ENCODE results near the gene WDR89.

WDR89 gene

GRCh38 chr14:63641473-63642228, at the start of gene WDR89:
Gene WDR89, minus strand, starts transcription at chr14:63641871. Its CDS starts 41,929 bp downstream, at chr14:63599942.
- peaks cover 4% of the 10 kb centered on the region for H3K9me3 Mint-ChIP-seq
- H3K27me3 Mint-ChIP-seq: no peaks in the 10 kb centered on the region
- H3K36me3 Mint-ChIP-seq (ENCODE audit: low read depth): peaks cover 44% of the 10 kb centered on the region

GRCh38 chr14:63689132-63689531, 47.5 kb upstream of the WDR89 start:
- no peaks in the 10 kb centered on the region for H3K27me3 Mint-ChIP-seq
- peaks cover 25% of the 10 kb centered on the region for H3K36me3 Mint-ChIP-seq (ENCODE audit: low read depth)
- H3K4me1 Mint-ChIP-seq (ENCODE audit: low read depth): peaks cover 2% of the 10 kb centered on the region
- H3K27ac Mint-ChIP-seq: no peak overlapping the region
- no peaks in the 10 kb centered on the region for H3K9me3 Mint-ChIP-seq
- no peak for DNase-seq
- no peak overlapping the region for H3K4me3 Mint-ChIP-seq

More at GRCh38 chr14:63641473-63642228, at the start of gene WDR89:
- H3K4me1 Mint-ChIP-seq (ENCODE audit: low read depth): peaks cover 43% of the 10 kb centered on the region
- peak within 1 kb of the TSS; percentile 95 for H3K4me3 Mint-ChIP-seq
- peak; percentile 93 for DNase-seq
- peak within 1 kb of the TSS; percentile 96 for H3K27ac Mint-ChIP-seq

GRCh38 chr14:63686926-63687325, 45.3 kb upstream of the WDR89 start:
- Mint-ChIP-seq H3K27me3 (no peaks in the 10 kb centered on the region), H3K36me3 (ENCODE audit: low read depth) (peaks cover 23% of the 10 kb centered on the region), H3K4me3 (no peak overlapping the region), H3K4me1 (ENCODE audit: low read depth) (peaks cover 5% of the 10 kb centered on the region), H3K9me3 (no peaks in the 10 kb centered on the region), H3K27ac (no peak overlapping the region)
- no peak for DNase-seq

GRCh38 chr14:63685401-63685800, 43.7 kb upstream of the WDR89 start:
- Mint-ChIP-seq H3K9me3 (no peaks in the 10 kb centered on the region), H3K4me1 (ENCODE audit: low read depth) (peaks cover 5% of the 10 kb centered on the region), H3K4me3 (no peak overlapping the region), H3K27me3 (no peaks in the 10 kb centered on the region), H3K27ac (no peak overlapping the region), H3K36me3 (ENCODE audit: low read depth) (peaks cover 22% of the 10 kb centered on the region)
- DNase-seq: no peak

GRCh38 chr14:63682727-63683593, 41.3 kb upstream of the WDR89 start:
- Mint-ChIP-seq H3K9me3 (no peaks in the 10 kb centered on the region), H3K4me1 (ENCODE audit: low read depth) (peaks cover 5% of the 10 kb centered on the region), H3K27ac (no peak overlapping the region), H3K36me3 (ENCODE audit: low read depth) (peaks cover 21% of the 10 kb centered on the region), H3K4me3 (no peak overlapping the region), H3K27me3 (no peaks in the 10 kb centered on the region)
- DNase-seq: no peak

- Mint-ChIP-seq H3K9me3 (no peaks in the 10 kb centered on the region), H3K4me3 (no peak overlapping the region), H3K27me3 (no peaks in the 10 kb centered on the region), H3K27ac (no peak overlapping the region), H3K36me3 (ENCODE audit: low read depth) (peaks cover 20% of the 10 kb centered on the region), H3K4me1 (ENCODE audit: low read depth) (no peaks in the 10 kb centered on the region)
- DNase-seq: no peak
Observed at GRCh38 chr14:63678536-63678935, 36.9 kb upstream of the WDR89 start.

- H3K27me3 Mint-ChIP-seq: no peaks in the 10 kb centered on the region
Observed at GRCh38 chr14:63677891-63678379, 36.3 kb upstream of the WDR89 start.

GRCh38 chr14:63676615-63677014, 34.9 kb upstream of the WDR89 start:
- no peaks in the 10 kb centered on the region for H3K4me1 Mint-ChIP-seq (ENCODE audit: low read depth)
- H3K4me3 Mint-ChIP-seq: no peak overlapping the region
- H3K36me3 Mint-ChIP-seq (ENCODE audit: low read depth): peaks cover 19% of the 10 kb centered on the region
- no peaks in the 10 kb centered on the region for H3K9me3 Mint-ChIP-seq
- no peak for DNase-seq
- H3K27me3 Mint-ChIP-seq: no peaks in the 10 kb centered on the region
- H3K27ac Mint-ChIP-seq: no peak overlapping the region

More at GRCh38 chr14:63677891-63678379, 36.3 kb upstream of the WDR89 start:
- H3K36me3 Mint-ChIP-seq (ENCODE audit: low read depth): peaks cover 19% of the 10 kb centered on the region
- DNase-seq: no peak
- no peak overlapping the region for H3K4me3 Mint-ChIP-seq
- no peaks in the 10 kb centered on the region for H3K9me3 Mint-ChIP-seq
- no peak overlapping the region for H3K27ac Mint-ChIP-seq
- H3K4me1 Mint-ChIP-seq (ENCODE audit: low read depth): no peaks in the 10 kb centered on the region

- peaks cover 10% of the 10 kb centered on the region for H3K36me3 Mint-ChIP-seq (ENCODE audit: low read depth)
Observed at GRCh38 chr14:63673886-63674497, 32.3 kb upstream of the WDR89 start.

GRCh38 chr14:63673255-63673654, 31.6 kb upstream of the WDR89 start:
- Mint-ChIP-seq H3K4me3 (no peak overlapping the region), H3K9me3 (no peaks in the 10 kb centered on the region), H3K36me3 (ENCODE audit: low read depth) (peaks cover 10% of the 10 kb centered on the region), H3K27me3 (no peaks in the 10 kb centered on the region), H3K4me1 (ENCODE audit: low read depth) (no peaks in the 10 kb centered on the region), H3K27ac (no peak overlapping the region)
- DNase-seq: no peak

More at GRCh38 chr14:63673886-63674497, 32.3 kb upstream of the WDR89 start:
- no peaks in the 10 kb centered on the region for H3K9me3 Mint-ChIP-seq
- DNase-seq: no peak
- no peak overlapping the region for H3K27ac Mint-ChIP-seq
- H3K4me3 Mint-ChIP-seq: no peak overlapping the region
- H3K27me3 Mint-ChIP-seq: no peaks in the 10 kb centered on the region
- no peaks in the 10 kb centered on the region for H3K4me1 Mint-ChIP-seq (ENCODE audit: low read depth)

GRCh38 chr14:63672417-63673180, 30.9 kb upstream of the WDR89 start:
- no peak for DNase-seq
- no peaks in the 10 kb centered on the region for H3K4me1 Mint-ChIP-seq (ENCODE audit: low read depth)
- no peak overlapping the region for H3K4me3 Mint-ChIP-seq
- no peaks in the 10 kb centered on the region for H3K27me3 Mint-ChIP-seq
- H3K27ac Mint-ChIP-seq: no peak overlapping the region
- no peaks in the 10 kb centered on the region for H3K9me3 Mint-ChIP-seq
- H3K36me3 Mint-ChIP-seq (ENCODE audit: low read depth): peaks cover 6% of the 10 kb centered on the region

- no peaks in the 10 kb centered on the region for H3K4me1 Mint-ChIP-seq (ENCODE audit: low read depth)
- H3K36me3 Mint-ChIP-seq (ENCODE audit: low read depth): peaks cover 4% of the 10 kb centered on the region
- H3K27ac Mint-ChIP-seq: no peak overlapping the region
- no peaks in the 10 kb centered on the region for H3K9me3 Mint-ChIP-seq
- no peak for DNase-seq
- no peaks in the 10 kb centered on the region for H3K27me3 Mint-ChIP-seq
- H3K4me3 Mint-ChIP-seq: no peak overlapping the region
Observed at GRCh38 chr14:63671987-63672386, 30.3 kb upstream of the WDR89 start.

- H3K4me1 Mint-ChIP-seq (ENCODE audit: low read depth): no peaks in the 10 kb centered on the region
- no peak overlapping the region for H3K27ac Mint-ChIP-seq
- H3K36me3 Mint-ChIP-seq (ENCODE audit: low read depth): no peaks in the 10 kb centered on the region
- H3K9me3 Mint-ChIP-seq: no peaks in the 10 kb centered on the region
- no peaks in the 10 kb centered on the region for H3K27me3 Mint-ChIP-seq
- no peak overlapping the region for H3K4me3 Mint-ChIP-seq
- no peak for DNase-seq
Observed at GRCh38 chr14:63670692-63671091, 29.0 kb upstream of the WDR89 start.

- Mint-ChIP-seq H3K4me1 (ENCODE audit: low read depth) (no peaks in the 10 kb centered on the region), H3K4me3 (no peak overlapping the region), H3K27ac (no peak overlapping the region), H3K27me3 (no peaks in the 10 kb centered on the region), H3K36me3 (ENCODE audit: low read depth) (no peaks in the 10 kb centered on the region), H3K9me3 (no peaks in the 10 kb centered on the region)
- no peak for DNase-seq
Observed at GRCh38 chr14:63666335-63666734, 24.7 kb upstream of the WDR89 start.
